HEK293 (cell line): ENCODE data around the gene TMEM14A.
A peak's percentile ranks its signal among the peaks of the same experiment; 100 is the strongest.

Experiments used
- CTCF ChIA-PET: fragments of 350-600 bp; formaldehyde crosslinking; extraction: SDS; loops from one replicate; lab custom pipeline; 2021; ENCODE audit warnings: antibody characterized with exemption; lab: Yijun Ruan, JAX
- POLR2A ChIA-PET: fragments of 300-600 bp; formaldehyde crosslinking; extraction: SDS; loops from one replicate; lab custom pipeline; 2020; ENCODE audit warnings: antibody characterized with exemption, inconsistent platforms; lab: Yijun Ruan, JAX
- H3K27ac ChIP-seq: fragments of 200-500 bp; sonication (Bioruptor generic); 2 replicates; pipeline ENCODE4 v1.5.1; 2014; ENCODE audit warnings: low read depth, low read length, control low read depth, inconsistent platforms; ENCODE audit errors: extremely low read depth
- H3K36me3 ChIP-seq, 2 experiments: fragments of 200-500 bp in 1 of 2; sonication (Bioruptor generic) in 1 of 2; 1 replicate in 1 of 2; 2 replicates in 1 of 2; pipeline ENCODE4 v1.5.1; 2014 to 2017; ENCODE audit warnings: inconsistent platforms in 2 of 2, low read length in 2 of 2; ENCODE audit not compliant: control insufficient read depth in 2 of 2, insufficient read depth in 1 of 2
- H3K4me1 ChIP-seq: fragments of 200-500 bp; sonication (Bioruptor generic); 2 replicates; pipeline ENCODE4 v1.5.1; 2014; ENCODE audit warnings: mild to moderate bottlenecking, low read length, inconsistent platforms; ENCODE audit not compliant: control insufficient read depth, insufficient read depth
- H3K4me3 ChIP-seq: 2 replicates; pipeline ENCODE4 v1.5.1; 2011; ENCODE audit warnings: low read depth, mild to moderate bottlenecking, control low read depth, low read length, moderate library complexity
- H3K9me3 ChIP-seq: fragments of 200-500 bp; sonication (Bioruptor generic); 2 replicates; pipeline ENCODE4 v1.5.1; 2014; ENCODE audit warnings: low read depth, low read length, inconsistent platforms; ENCODE audit not compliant: control insufficient read depth, insufficient read depth
- AEBP2 ChIP-seq: fragments of 450-650 bp; formaldehyde crosslinking; IDR thresholded peaks from 2 replicates; pipeline ENCODE4 v1.5.1; 2016; ENCODE audit warnings: missing biosample characterization, missing genetic modification characterization, borderline replicate concordance
- BCL6B ChIP-seq: fragments of 450-650 bp; formaldehyde crosslinking; IDR thresholded peaks from 2 replicates; pipeline ENCODE4 v1.5.1; 2017; ENCODE audit warnings: missing biosample characterization, missing genetic modification characterization
- KLF9 ChIP-seq: fragments of 450-650 bp; formaldehyde crosslinking; IDR thresholded peaks from 2 replicates; pipeline ENCODE4 v1.5.1; 2016; ENCODE audit warnings: missing biosample characterization, missing genetic modification characterization, low read depth
- OVOL3 ChIP-seq: fragments of 450-650 bp; formaldehyde crosslinking; IDR thresholded peaks from 2 replicates; pipeline ENCODE4 v1.5.1; 2016; ENCODE audit warnings: missing biosample characterization, missing genetic modification characterization
- REPIN1 ChIP-seq: fragments of 450-650 bp; formaldehyde crosslinking; IDR thresholded peaks from 2 replicates; pipeline ENCODE4 v1.5.1; 2017; ENCODE audit warnings: missing biosample characterization, missing genetic modification characterization, low read depth
- ZBTB10 ChIP-seq: fragments of 450-650 bp; formaldehyde crosslinking; IDR thresholded peaks from 2 replicates; pipeline ENCODE4 v1.5.1; 2016; ENCODE audit warnings: missing biosample characterization, missing genetic modification characterization
- ZBTB17 ChIP-seq: fragments of 450-650 bp; formaldehyde crosslinking; IDR thresholded peaks from 2 replicates; pipeline ENCODE4 v1.5.1; 2016; ENCODE audit warnings: missing biosample characterization, missing genetic modification characterization
- ZFP3 ChIP-seq: fragments of 450-650 bp; formaldehyde crosslinking; IDR thresholded peaks from 2 replicates; pipeline ENCODE4 v1.5.1; 2016; ENCODE audit warnings: low read depth, missing biosample characterization, missing genetic modification characterization
- ZFP41 ChIP-seq: fragments of 450-650 bp; formaldehyde crosslinking; IDR thresholded peaks from 2 replicates; pipeline ENCODE4 v1.5.1; 2016; ENCODE audit warnings: missing biosample characterization, missing genetic modification characterization, borderline replicate concordance
- ZNF146 ChIP-seq: fragments of 450-650 bp; formaldehyde crosslinking; IDR thresholded peaks from 2 replicates; pipeline ENCODE4 v1.5.1; 2016; ENCODE audit warnings: missing biosample characterization, missing genetic modification characterization
- ZNF155 ChIP-seq: fragments of 450-650 bp; formaldehyde crosslinking; IDR thresholded peaks from 2 replicates; pipeline ENCODE4 v1.5.1; 2016; ENCODE audit warnings: missing biosample characterization, missing genetic modification characterization
- ZNF16 ChIP-seq: fragments of 450-650 bp; formaldehyde crosslinking; IDR thresholded peaks from 2 replicates; pipeline ENCODE4 v1.5.1; 2016; ENCODE audit warnings: low read depth, missing biosample characterization, missing genetic modification characterization
- ZNF223 ChIP-seq: fragments of 450-650 bp; formaldehyde crosslinking; IDR thresholded peaks from 2 replicates; pipeline ENCODE4 v1.5.1; 2016; ENCODE audit warnings: missing biosample characterization, missing genetic modification characterization
- ZNF426 ChIP-seq: fragments of 450-650 bp; formaldehyde crosslinking; IDR thresholded peaks from 2 replicates; pipeline ENCODE4 v1.5.1; 2017; ENCODE audit warnings: missing biosample characterization, missing genetic modification characterization, mild to moderate bottlenecking, inconsistent platforms, moderate library complexity
- ZNF514 ChIP-seq: fragments of 450-650 bp; formaldehyde crosslinking; IDR thresholded peaks from 2 replicates; pipeline ENCODE4 v1.5.1; 2016; ENCODE audit warnings: missing biosample characterization, missing genetic modification characterization
- ZNF529 ChIP-seq: fragments of 450-650 bp; formaldehyde crosslinking; IDR thresholded peaks from 2 replicates; pipeline ENCODE4 v1.5.1; 2017; ENCODE audit warnings: missing genetic modification characterization, missing biosample characterization; ENCODE audit not compliant: insufficient replicate concordance
- ZNF558 ChIP-seq: fragments of 450-650 bp; formaldehyde crosslinking; IDR thresholded peaks from 2 replicates; pipeline ENCODE4 v1.5.1; 2016; ENCODE audit warnings: missing biosample characterization, missing genetic modification characterization
- ZNF600 ChIP-seq: fragments of 450-650 bp; formaldehyde crosslinking; IDR thresholded peaks from 2 replicates; pipeline ENCODE4 v1.5.1; 2016; ENCODE audit warnings: missing biosample characterization, missing genetic modification characterization
- ZNF623 ChIP-seq: fragments of 450-650 bp; formaldehyde crosslinking; IDR thresholded peaks from 2 replicates; pipeline ENCODE4 v1.5.1; 2016; ENCODE audit warnings: missing biosample characterization, missing genetic modification characterization
- ZNF654 ChIP-seq: fragments of 450-650 bp; formaldehyde crosslinking; IDR thresholded peaks from 2 replicates; pipeline ENCODE4 v1.5.1; 2016; ENCODE audit warnings: low read depth, missing biosample characterization, missing genetic modification characterization
- ZNF76 ChIP-seq: fragments of 450-650 bp; formaldehyde crosslinking; IDR thresholded peaks from 2 replicates; pipeline ENCODE4; 2016; ENCODE audit warnings: low read depth, missing biosample characterization, missing genetic modification characterization, borderline replicate concordance
- ZNF837 ChIP-seq: fragments of 450-650 bp; formaldehyde crosslinking; IDR thresholded peaks from 2 replicates; pipeline ENCODE4 v1.5.1; 2016; ENCODE audit warnings: missing biosample characterization, missing genetic modification characterization
- ZSCAN30 ChIP-seq: fragments of 450-650 bp; IDR thresholded peaks from 2 replicates; pipeline ENCODE4 v1.5.1; 2018; ENCODE audit warnings: missing biosample characterization, mild to moderate bottlenecking, missing genetic modification characterization, moderate library complexity
- TF ChIP-seq, protein P1 (sequence below): fragments of 450-650 bp; formaldehyde crosslinking; IDR thresholded peaks from 2 replicates; pipeline ENCODE4 v1.5.1; 2016; ENCODE audit warnings: missing biosample characterization, missing genetic modification characterization
- TF ChIP-seq, protein P2 (sequence below): fragments of 450-650 bp; formaldehyde crosslinking; optimal IDR thresholded peaks from 2 replicates; pipeline ENCODE3; 2016; ENCODE audit warnings: missing biosample characterization, mild to moderate bottlenecking, missing genetic modification characterization

TMEM14A gene

GRCh38 chr6:52664186-52664990, 6.5 kb upstream of the TMEM14A start:
- H3K4me1 ChIP-seq: peaks cover 10% of the 10 kb centered on the region; the same call in 1 of the 2 replicates
- H3K4me3 ChIP-seq: peak overlapping the region; percentile 52
- peaks cover 0 to 20% of the 10 kb centered on the region in 2 experiments; a peak in 1 of 3 replicates for H3K36me3 ChIP-seq
- CTCF ChIA-PET: interaction anchor here (0.7 to 1.7 kb wide), 11 partner anchors 9 to 378 kb away, joined by 3 to 12 read pairs (median 4); no protein-coding TSS in a partner anchor
- peak overlapping the region; percentile 76 for H3K27ac ChIP-seq
- no peaks in the 10 kb centered on the region for H3K9me3 ChIP-seq
- POLR2A ChIA-PET: interaction anchor here (0.6 to 1.2 kb wide), 3 partner anchors 12 to 245 kb away, joined by 3 to 7 read pairs (median 3); no protein-coding TSS in a partner anchor
- TF ChIP-seq ZNF654 (tag by site-specific recombination) (no peak), ZSCAN30 (tag by site-specific recombination) (peak; percentile 11; the same call in 1 of the 2 replicates), KLF9 (0 out of 2 replicates have a peak, but pooled peaks have one; percentile 26), ZNF623 (tag by site-specific recombination) (no peak), ZBTB17 (peak; percentile 83), REPIN1 (tag by site-specific recombination) (no peak), ZNF529 (tag by site-specific recombination) (no peak), ZNF426 (tag by site-specific recombination) (no peak), ZNF514 (tag by site-specific recombination) (no peak), ZNF146 (no peak), ZNF558 (no peak), ZBTB10 (tag by site-specific recombination) (peak; percentile 70), ZNF600 (tag by site-specific recombination) (peak; percentile 52; the same call in 1 of the 2 replicates), BCL6B (tag by site-specific recombination) (no peak), ZNF16 (tag by site-specific recombination) (no peak), ZNF223 (tag by site-specific recombination) (no peak), ZNF155 (tag by site-specific recombination) (no peak), ZFP41 (no peak), ZFP3 (tag by site-specific recombination) (no peak), ZNF76 (tag by site-specific recombination) (peak; percentile 77), OVOL3 (tag by site-specific recombination) (no peak), AEBP2 (tag by site-specific recombination) (no peak), ZNF837 (tag by site-specific recombination) (0 out of 2 replicates have a peak, but pooled peaks have one; percentile 50)
- TF ChIP-seq, protein P1, sequence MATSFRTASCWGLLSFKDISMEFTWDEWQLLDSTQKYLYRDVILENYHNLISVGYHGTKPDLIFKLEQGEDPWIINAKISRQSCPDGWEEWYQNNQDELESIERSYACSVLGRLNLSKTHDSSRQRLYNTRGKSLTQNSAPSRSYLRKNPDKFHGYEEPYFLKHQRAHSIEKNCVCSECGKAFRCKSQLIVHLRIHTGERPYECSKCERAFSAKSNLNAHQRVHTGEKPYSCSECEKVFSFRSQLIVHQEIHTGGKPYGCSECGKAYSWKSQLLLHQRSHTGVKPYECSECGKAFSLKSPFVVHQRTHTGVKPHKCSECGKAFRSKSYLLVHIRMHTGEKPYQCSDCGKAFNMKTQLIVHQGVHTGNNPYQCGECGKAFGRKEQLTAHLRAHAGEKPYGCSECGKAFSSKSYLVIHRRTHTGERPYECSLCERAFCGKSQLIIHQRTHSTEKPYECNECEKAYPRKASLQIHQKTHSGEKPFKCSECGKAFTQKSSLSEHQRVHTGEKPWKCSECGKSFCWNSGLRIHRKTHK (tag by site-specific recombination): no peak
- TF ChIP-seq, protein P2, sequence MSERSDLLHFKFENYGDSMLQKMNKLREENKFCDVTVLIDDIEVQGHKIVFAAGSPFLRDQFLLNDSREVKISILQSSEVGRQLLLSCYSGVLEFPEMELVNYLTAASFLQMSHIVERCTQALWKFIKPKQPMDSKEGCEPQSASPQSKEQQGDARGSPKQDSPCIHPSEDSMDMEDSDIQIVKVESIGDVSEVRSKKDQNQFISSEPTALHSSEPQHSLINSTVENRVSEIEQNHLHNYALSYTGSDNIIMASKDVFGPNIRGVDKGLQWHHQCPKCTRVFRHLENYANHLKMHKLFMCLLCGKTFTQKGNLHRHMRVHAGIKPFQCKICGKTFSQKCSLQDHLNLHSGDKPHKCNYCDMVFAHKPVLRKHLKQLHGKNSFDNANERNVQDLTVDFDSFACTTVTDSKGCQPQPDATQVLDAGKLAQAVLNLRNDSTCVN (tag by site-specific recombination): peak; percentile 66
